Spleen (tissue), 11 donors: ENCODE measurements around the gene FAM180B. TPM values are rescaled to one million over a fixed set of nuclear protein-coding genes. Genes with fewer than 3 reads are reported as not detected.
"Not testable (repeated sequence)": the region's sequence is repeated elsewhere in the genome, so short reads cannot be mapped to it uniquely, and the experiment has no call there.

Experiments
- DNase-seq: peaks from one replicate; pipeline ENCODE4 v3.0.0-alpha.2; 2020
- H3K27ac ChIP-seq, 8 donors: fragments of 200-600 bp; sonication (generic) in 7 of 8; 1 replicate in 4 of 8; 2 replicates in 4 of 8; pipeline versions ENCODE4 v1.5.0 to v1.8.0; 2016 to 2021; ENCODE audit warnings: inconsistent platforms in 4 of 8, mild to moderate bottlenecking in 4 of 8, moderate library complexity in 1 of 8
- H3K27me3 ChIP-seq, 7 donors: fragments of 200-600 bp; sonication (generic) in 6 of 7; replicated peaks in 1 of 7; 1 replicate in 4 of 7; 2 replicates in 3 of 7; pipeline versions ENCODE4 v1.5.0 to v1.8.0; 2016 to 2021; ENCODE audit warnings: inconsistent platforms in 3 of 7, mild to moderate bottlenecking in 1 of 7
- H3K36me3 ChIP-seq, 6 donors: fragments of 200-600 bp; sonication (generic) in 5 of 6; 1 replicate in 4 of 6; 2 replicates in 2 of 6; pipeline versions ENCODE4 v1.5.0 to v1.8.0; 2016 to 2021; ENCODE audit warnings: inconsistent platforms in 2 of 6
- H3K4me1 ChIP-seq, 6 donors: fragments of 200-600 bp; sonication (generic) in 5 of 6; 1 replicate in 3 of 6; 2 replicates in 3 of 6; pipeline versions ENCODE4 v1.5.0 to v1.8.0; 2016 to 2021; ENCODE audit warnings: inconsistent platforms in 3 of 6
- H3K4me3 ChIP-seq, 8 donors: fragments of 200-600 bp; sonication (generic) in 7 of 8; 1 replicate in 4 of 8; 2 replicates in 4 of 8; pipeline versions ENCODE4 v1.5.0 to v1.8.0; 2016 to 2021; ENCODE audit warnings: inconsistent platforms in 4 of 8, mild to moderate bottlenecking in 4 of 8, moderate library complexity in 2 of 8
- H3K9me3 ChIP-seq, 8 donors: fragments of 200-600 bp; sonication (generic) in 7 of 8; 1 replicate in 4 of 8; 2 replicates in 4 of 8; pipeline versions ENCODE4 v1.5.0 to v1.8.0; 2016 to 2021; ENCODE audit warnings: inconsistent platforms in 4 of 8
- CTCF ChIP-seq, 11 experiments: fragments of 200-600 bp in 7 of 11; fragments of 450-650 bp in 4 of 11; sonication (generic) in 4 of 11; IDR thresholded peaks in 8 of 11; conservative IDR thresholded peaks in 3 of 11; 1 replicate in 7 of 11; 2 replicates in 4 of 11; pipeline versions ENCODE4 v1.4.0 to v1.8.0; 2016 to 2021; ENCODE audit warnings: antibody characterized with exemption in 11 of 11, inconsistent platforms in 4 of 11, mild to moderate bottlenecking in 1 of 11
- POLR2A ChIP-seq, 3 donors: fragments of 450-650 bp; IDR thresholded peaks; one replicate each; pipeline ENCODE4 v1.5.1; 2017; ENCODE audit warnings: antibody characterized with exemption in 3 of 3, mild to moderate bottlenecking in 1 of 3
- POLR2AphosphoS5 ChIP-seq, 3 donors: sonication (generic); formaldehyde crosslinking; IDR thresholded peaks; one replicate each; pipeline ENCODE4 v1.5.1; 2017; ENCODE audit warnings: antibody characterized with exemption in 3 of 3
- WGBS, 5 donors: extraction: QIAGEN DNeasy Blood & Tissue Kit in 3 of 5; methylation state at CpG; one replicate each; pipeline versions ENCODE4 v1.1.5 to v1.1.7; 2013 to 2018; 5-methylcytosine and 5-hydroxymethylcytosine counted together
- intact Hi-C: fragments of 100-400 bp; cut with DNase I; formaldehyde crosslinking; loops from one replicate; pipeline ENCODE4 v1.15.0; 2023; ENCODE audit warnings: low total_unique reads
- polyA plus RNA-seq, 3 donors: library from polyadenylated mRNA; stranded (reverse); fragments of 200-250 nt; gene quantifications; one replicate each; pipeline ENCODE4 v1.2.1, GENCODE V29; 2013
- small RNA-seq, 4 donors: library from RNA; depleted of rRNA; stranded (forward); fragments of <200 nt; gene quantifications; one replicate each; pipeline ENCODE3, GENCODE V24; 2016
- total RNA-seq, 7 donors: library from RNA; depleted of rRNA in 3 of 7; stranded (reverse); fragments of >200 nt in 3 of 7; fragmentation: NEBNext Ultra II Directional in 4 of 7; extraction: Animal tissue kit (Norgen Biotek cat#: 25700) in 4 of 7; gene quantifications; one replicate each; pipeline versions ENCODE4 v1.1.0 to v1.2.1, GENCODE V29; 2016 to 2021
- donor health status: healthy with polysubstance abuse.
- donor health status: DM: no; HTN: no; CAD: no; lungs with moderate emphysema.
- donor health status: DM: no; HTN: no; CAD: no.
- donor health status: Bipolar disorder and iron deficiency.
- donor health status: healthy.
- donor health status: DM: no; HTN: no; CAD: no.
- donor health status: DM: yes; HTN: yes; CAD: no.

The FAM180B gene
- total and polyA plus RNA-seq, 10 donors, result 0.07 to 0.22 TPM; not detected in 8

- Histone ChIP-seq H3K4me1 (no peaks in the 10 kb centered on the region), H3K27me3 (no peaks in the 10 kb centered on the region), H3K27ac (no peak overlapping the region), H3K4me3 (no peak overlapping the region), H3K36me3 (peaks cover 2 to 100% (median 93%) of the 10 kb centered on the region in 6 donors), H3K9me3 (no peaks in the 10 kb centered on the region)
- TF ChIP-seq POLR2AphosphoS5 (IDR thresholded peaks at IDR 0.05) (no peak), POLR2A (IDR thresholded peaks at IDR 0.05) (no peak), CTCF (IDR thresholded peaks at IDR 0.05 in 8 of 11, conservative IDR thresholded peaks at IDR 0.05 in 3 of 11) (no peak)
- intact Hi-C loops, result no loop called here
- WGBS, 5 donors, result 94 to 100% (median 98%) methylated on average over 8 of the region's 8 CpGs
- no peak for DNase-seq
These were observed 39.8 kb downstream of the FAM180B start for GRCh38 chr11:47626234-47626633.

- H3K4me1 ChIP-seq, result no peaks in the 10 kb centered on the region
- no peak overlapping the region for H3K4me3 ChIP-seq
- H3K36me3 ChIP-seq, result peaks cover 2 to 100% (median 92%) of the 10 kb centered on the region in 6 donors
- H3K9me3 ChIP-seq, result no peaks in the 10 kb centered on the region
- DNase-seq, result no peak
- H3K27me3 ChIP-seq, result no peaks in the 10 kb centered on the region
- no peak for TF ChIP-seq POLR2AphosphoS5 (IDR thresholded peaks at IDR 0.05)
- no peak for TF ChIP-seq POLR2A (IDR thresholded peaks at IDR 0.05)
- TF ChIP-seq CTCF (IDR thresholded peaks at IDR 0.05 in 8 of 11, conservative IDR thresholded peaks at IDR 0.05 in 3 of 11), result no peak
- H3K27ac ChIP-seq, result no peak overlapping the region
- intact Hi-C loops, result no loop called here
- 87 to 95% (median 94%) methylated on average over 4 of the region's 4 CpGs for WGBS, 5 donors
These were observed 41.5 kb downstream of the FAM180B start for GRCh38 chr11:47628026-47628425.

- no peak overlapping the region for H3K27ac ChIP-seq
These were observed 45.0 kb downstream of the FAM180B start for GRCh38 chr11:47631473-47631872.

GRCh38 chr11:47636331-47636730 lies 49.9 kb downstream of the FAM180B start:
- intact Hi-C loops, H3K27me3 ChIP-seq, H3K4me3 ChIP-seq, DNase-seq, H3K9me3 ChIP-seq, H3K27ac ChIP-seq: not testable (repeated sequence)
- peaks cover 3 to 16% (median 11%) of the 10 kb centered on the region in 6 donors for H3K4me1 ChIP-seq
- 90 to 98% (median 95%) methylated on average over 11 of the region's 11 CpGs for WGBS, 5 donors
- peaks cover 0 to 84% (median 57%) of the 10 kb centered on the region in 6 donors for H3K36me3 ChIP-seq

More at GRCh38 chr11:47631473-47631872, 45.0 kb downstream of the FAM180B start:
- no peaks in the 10 kb centered on the region for H3K4me1 ChIP-seq
- H3K9me3 ChIP-seq, result no peaks in the 10 kb centered on the region
- no peaks in the 10 kb centered on the region for H3K27me3 ChIP-seq
- H3K4me3 ChIP-seq, result no peak overlapping the region
- TF ChIP-seq POLR2A (IDR thresholded peaks at IDR 0.05) (no peak), POLR2AphosphoS5 (IDR thresholded peaks at IDR 0.05) (no peak), CTCF (IDR thresholded peaks at IDR 0.05 in 8 of 11, conservative IDR thresholded peaks at IDR 0.05 in 3 of 11) (no peak)
- intact Hi-C loops, result no loop called here
- peaks cover 0 to 100% (median 87%) of the 10 kb centered on the region in 6 donors for H3K36me3 ChIP-seq
- no peak for DNase-seq
- WGBS, 5 donors, result 82 to 89% (median 88%) methylated on average over 5 of the region's 5 CpGs

Small RNA genes within 50 kb of the gene (small RNA-seq; reads per million reads assigned to genes)
- gene RN7SL652P (0 reads per million in 4 donors), gene RNU5E-10P (0 reads per million in 4 donors)

Other genes starting within 250 kb of the FAM180B start
- 1 to 10 TPM in 5 of 7 donors, under 1 TPM in 2; 0.91 to 4.7 (median 1.5) TPM for gene MYBPC3, start 234.0 kb upstream of the FAM180B start, total RNA-seq
- gene MYBPC3, start 234.0 kb upstream of the FAM180B start, polyA plus RNA-seq, result 1 to 10 TPM in 2 of 3 donors, under 1 TPM in 1; 0.49 to 2.2 (median 1.4) TPM
- 100 to 1,000 TPM in 6 of 7 donors, 10 to 100 TPM in 1; 95.7 to 366 (median 198) TPM for gene SPI1, start 208.1 kb upstream of the FAM180B start, total RNA-seq
- 100 to 1,000 TPM in 1 of 3 donors, 10 to 100 TPM in 2; 84.2 to 128 (median 91.8) TPM for gene SPI1, start 208.1 kb upstream of the FAM180B start, polyA plus RNA-seq
- gene SLC39A13, start 178.1 kb upstream of the FAM180B start, total RNA-seq, result 10 to 100 TPM; 26.3 to 48.4 (median 43.2) TPM
- gene SLC39A13, start 178.1 kb upstream of the FAM180B start, polyA plus RNA-seq, result 10 to 100 TPM; 21.7 to 40.2 (median 26.0) TPM
- 10 to 100 TPM; 59.7 to 80.8 (median 66.4) TPM for gene PSMC3, start 160.2 kb upstream of the FAM180B start, total RNA-seq
- 100 to 1,000 TPM in 1 of 3 donors, 10 to 100 TPM in 2; 64.3 to 105 (median 90.0) TPM for gene PSMC3, start 160.2 kb upstream of the FAM180B start, polyA plus RNA-seq
- 1 to 10 TPM in 3 of 7 donors, under 1 TPM in 2, not detected in 2; 0.42 to 1.6 (median 1.2) TPM for gene RAPSN, start 137.5 kb upstream of the FAM180B start, total RNA-seq
- 1 to 10 TPM in 1 of 3 donors, under 1 TPM in 2; 0.53 to 1.5 (median 0.74) TPM for gene RAPSN, start 137.5 kb upstream of the FAM180B start, polyA plus RNA-seq
- gene CELF1, start 33.5 kb upstream of the FAM180B start, total RNA-seq, result 100 to 1,000 TPM; 107 to 171 (median 122) TPM
- gene CELF1, start 33.5 kb upstream of the FAM180B start, polyA plus RNA-seq, result 10 to 100 TPM; 18.5 to 39.2 (median 30.9) TPM
- 100 to 1,000 TPM in 1 of 7 donors, 10 to 100 TPM in 6; 26.1 to 101 (median 30.6) TPM for gene PTPMT1, start 21.1 kb upstream of the FAM180B start, total RNA-seq
- gene PTPMT1, start 21.1 kb upstream of the FAM180B start, polyA plus RNA-seq, result 10 to 100 TPM; 40.9 to 55.2 (median 47.4) TPM
- 10 to 100 TPM; 14.3 to 22.4 (median 19.4) TPM for gene KBTBD4, start 7.7 kb upstream of the FAM180B start, total RNA-seq
- gene KBTBD4, start 7.7 kb upstream of the FAM180B start, polyA plus RNA-seq, result 10 to 100 TPM in 1 of 3 donors, 1 to 10 TPM in 2; 8.7 to 13.3 (median 9.7) TPM
- gene NDUFS3, start 7.6 kb upstream of the FAM180B start, total RNA-seq, result 10 to 100 TPM; 53.1 to 76.7 (median 68.5) TPM
- 100 to 1,000 TPM; 122 to 141 (median 137) TPM for gene NDUFS3, start 7.6 kb upstream of the FAM180B start, polyA plus RNA-seq
- gene C1QTNF4, start 7.7 kb downstream of the FAM180B start, total RNA-seq, result 1 to 10 TPM in 2 of 7 donors, under 1 TPM in 5; 0.41 to 2.5 (median 0.93) TPM
- gene C1QTNF4, start 7.7 kb downstream of the FAM180B start, polyA plus RNA-seq, result 1 to 10 TPM; 1.6 to 1.9 (median 1.8) TPM
- gene MTCH2, start 55.9 kb downstream of the FAM180B start, total RNA-seq, result 10 to 100 TPM; 22.0 to 47.1 (median 35.0) TPM
- gene MTCH2, start 55.9 kb downstream of the FAM180B start, polyA plus RNA-seq, result 10 to 100 TPM; 21.5 to 39.3 (median 38.0) TPM
- 1 to 10 TPM; 1.1 to 5.1 (median 2.2) TPM for gene AGBL2, start 128.7 kb downstream of the FAM180B start, total RNA-seq
- 1 to 10 TPM; 2.0 to 3.6 (median 2.9) TPM for gene AGBL2, start 128.7 kb downstream of the FAM180B start, polyA plus RNA-seq
- 100 to 1,000 TPM; 114 to 217 (median 157) TPM for gene FNBP4, start 180.7 kb downstream of the FAM180B start, total RNA-seq
- gene FNBP4, start 180.7 kb downstream of the FAM180B start, polyA plus RNA-seq, result 10 to 100 TPM; 32.0 to 59.2 (median 51.2) TPM